ENCODE measurements around the gene KRTAP4-9.
A peak's percentile ranks its signal among the peaks of the same experiment; 100 is the strongest.
"Not testable (repeated sequence)": the region's sequence is repeated elsewhere in the genome, so short reads cannot be mapped to it uniquely, and the experiment has no call there.

Gene KRTAP4-9

GRCh38 chr17:41105347-41105746, at the start of gene KRTAP4-9:
KRTAP4-9 (plus strand) TSS chr17:41105389; CDS start chr17:41105389, 0 bp downstream.
- not testable (repeated sequence) for DNase-seq

DNA sequence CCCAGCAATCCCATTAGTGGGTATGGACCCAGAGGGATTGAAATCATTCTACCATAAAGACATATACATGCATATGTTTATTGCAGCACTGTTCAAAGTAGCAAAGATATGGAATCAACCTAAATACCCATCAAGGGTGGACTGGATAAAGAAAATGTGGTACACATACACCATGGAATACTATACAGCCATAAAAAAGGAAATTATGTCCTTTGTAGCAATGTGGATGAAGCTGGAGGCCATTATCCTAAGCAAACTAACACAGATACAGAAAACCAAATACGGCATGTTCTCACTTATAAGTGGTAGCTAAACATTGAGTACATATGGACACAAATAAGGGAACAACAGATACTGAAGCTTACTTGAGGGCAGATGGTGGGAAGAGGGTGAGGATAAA, 47.6 kb upstream of the KRTAP4-9 start:
- no peak for DNase-seq

GRCh38 chr17:41058741-41059140, 46.4 kb upstream of the KRTAP4-9 start:
- DNase-seq, result no peak

DNA sequence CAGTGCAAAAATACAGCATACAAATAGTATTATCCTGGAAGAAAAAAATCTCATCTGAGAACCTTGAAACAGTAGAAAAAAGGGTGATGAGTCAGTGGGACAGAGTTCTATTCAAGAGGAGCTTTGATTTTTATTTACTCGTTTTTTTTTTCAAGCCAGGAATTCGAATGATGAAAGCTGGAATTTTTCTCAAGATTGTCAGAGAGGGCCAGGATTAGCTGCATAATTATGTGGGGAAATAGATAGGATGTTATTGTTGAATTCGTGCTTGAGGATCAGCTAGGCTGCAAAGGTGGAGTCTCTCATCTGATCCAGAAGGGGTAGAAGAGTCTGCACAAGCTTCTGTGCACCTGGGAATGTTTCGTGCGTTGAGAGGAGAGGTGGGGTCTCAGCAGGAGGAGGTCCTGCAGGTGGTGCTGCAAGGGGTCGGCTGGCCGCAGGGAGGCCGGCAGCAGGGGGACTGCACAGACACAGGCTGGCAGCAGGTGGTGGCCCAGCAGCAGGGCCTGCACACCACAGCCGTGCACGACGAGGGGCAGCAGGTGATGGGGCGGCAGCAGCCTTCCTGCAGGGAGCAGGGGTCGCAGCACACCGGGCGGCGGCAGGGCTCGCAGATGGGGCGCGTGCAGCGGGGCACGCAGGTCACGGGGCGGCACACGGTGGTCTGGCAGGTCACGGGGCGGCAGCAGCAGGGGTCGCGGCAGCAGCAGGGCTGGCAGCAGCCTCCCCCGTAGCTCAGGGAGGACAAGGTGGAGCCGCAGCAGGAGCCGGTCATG, 45.7 kb upstream of the KRTAP4-9 start:
- peak; percentile 47 to 68 for DNase-seq

- DNase-seq, result peak; percentile 70 to 84
Measured at GRCh38 chr17:41060052-41060604, 45.1 kb upstream of the KRTAP4-9 start, which contains the start of gene KRTAP2-3. KRTAP2-3 (minus strand) TSS chr17:41060114; CDS start chr17:41060050, 64 bp downstream.

GRCh38 chr17:41061964-41062363, 43.2 kb upstream of the KRTAP4-9 start:
- DNase-seq, result peak; percentile 60 to 76

DNA sequence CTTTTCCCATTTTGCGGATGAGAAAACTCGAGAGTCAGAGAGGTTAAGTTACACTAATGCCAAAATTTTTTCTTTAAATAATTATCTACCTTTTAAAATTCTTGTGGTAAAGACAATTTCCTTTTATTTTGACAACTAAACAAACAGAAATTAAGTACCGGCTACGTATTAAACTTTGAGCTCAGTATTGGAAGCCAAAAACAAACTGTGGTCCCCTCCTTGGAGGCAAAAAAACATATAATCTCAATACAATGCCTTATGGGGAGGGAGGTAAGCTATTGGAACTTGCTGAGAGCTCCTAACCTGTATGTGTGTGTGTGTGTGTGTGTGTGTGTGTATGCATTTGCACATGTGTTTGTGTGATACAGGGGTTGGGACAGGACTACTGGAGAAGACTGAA, 41.7 kb upstream of the KRTAP4-9 start:
- no peak for DNase-seq

- no peak for DNase-seq
Measured at GRCh38 chr17:41064301-41064700, 40.9 kb upstream of the KRTAP4-9 start.

- not testable (repeated sequence) for DNase-seq
Measured at GRCh38 chr17:41065016-41065689, 40.0 kb upstream of the KRTAP4-9 start.

DNA sequence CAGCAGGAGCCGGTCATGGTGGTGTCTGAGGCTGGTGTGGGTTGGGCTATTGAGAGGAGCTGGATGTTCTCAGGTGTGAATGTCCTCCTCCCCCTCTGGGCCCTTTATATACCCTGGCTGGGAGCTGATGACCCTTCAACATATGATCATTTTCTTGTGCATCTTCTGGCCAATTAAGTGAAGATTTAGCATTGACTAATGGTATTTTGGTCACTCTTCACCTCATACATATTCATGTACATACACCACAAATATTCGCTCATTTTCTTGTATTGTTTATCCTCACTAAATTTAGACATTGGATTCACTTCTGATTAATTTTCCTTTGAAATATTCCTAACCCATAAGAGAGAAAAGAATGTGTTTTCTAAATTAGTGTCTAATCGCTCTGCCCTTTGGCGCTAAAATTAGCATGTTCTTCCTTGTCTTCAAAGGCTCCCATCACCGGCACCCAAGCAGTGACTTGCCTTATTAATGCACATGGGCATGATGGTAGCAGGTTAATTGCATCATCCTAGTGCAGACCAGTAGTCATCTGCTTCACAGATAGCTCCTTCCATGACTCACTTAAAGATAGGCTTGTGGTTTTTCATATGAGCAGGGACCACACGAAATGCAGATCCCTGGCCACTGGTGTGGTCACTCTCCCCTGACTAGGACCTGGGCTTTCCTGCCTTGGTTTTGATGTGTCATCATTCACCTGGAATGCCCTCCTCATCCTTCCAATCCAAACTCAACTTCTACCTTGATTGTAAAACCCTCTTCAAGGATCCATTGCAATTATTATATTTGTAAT, 39.2 kb upstream of the KRTAP4-9 start, which contains the start of gene KRTAP2-4:
TSS of gene KRTAP2-4 (minus strand) at position 51 of the 796 bp plus-strand sequence. CDS start at position 17, 34 bp downstream.
- DNase-seq, result peak in 1 of 2 experiments; percentile 32

- no peak for DNase-seq
Measured at GRCh38 chr17:41067281-41067680, 37.9 kb upstream of the KRTAP4-9 start.

GRCh38 chr17:41069031-41069430, 36.2 kb upstream of the KRTAP4-9 start:
- no peak for DNase-seq

DNA sequence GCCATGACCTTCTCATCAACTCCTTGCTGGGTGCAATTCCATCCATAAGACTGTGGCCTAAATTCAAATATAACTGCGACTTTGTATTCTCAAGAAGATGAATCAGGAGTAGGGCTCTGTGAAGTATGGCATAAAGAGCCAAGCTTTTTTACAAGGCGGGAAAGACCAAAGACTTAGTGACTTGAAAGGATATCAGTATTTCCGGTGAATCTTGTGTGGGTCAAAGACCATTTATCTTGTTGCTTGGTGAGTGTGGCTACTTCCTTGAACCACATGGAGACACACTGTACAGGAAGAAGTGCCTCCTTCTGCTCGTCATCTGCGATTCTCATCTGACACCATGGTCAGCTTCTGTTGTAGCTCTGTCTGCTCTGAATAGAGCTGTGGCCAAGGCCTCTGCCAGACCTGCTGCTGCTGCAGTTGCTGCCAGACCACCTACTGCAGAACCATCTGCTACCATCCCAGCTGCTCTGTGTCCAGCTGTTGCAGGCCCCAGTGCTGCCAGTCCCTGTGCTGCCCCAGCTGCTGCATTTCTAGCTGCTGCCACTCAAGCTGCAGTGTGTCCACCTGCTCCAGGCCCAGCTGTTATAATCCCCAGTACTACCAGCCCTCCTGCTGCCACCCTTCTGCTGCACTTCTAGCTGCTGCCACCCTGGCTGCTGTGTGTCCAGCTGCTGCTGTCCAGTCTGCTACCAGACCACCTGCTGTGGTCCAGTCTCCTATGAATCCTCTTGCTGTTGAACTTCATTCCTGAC, 33.4 kb upstream of the KRTAP4-9 start:
- no peak for DNase-seq

- DNase-seq, result no peak
Measured at GRCh38 chr17:41073676-41074075, 31.5 kb upstream of the KRTAP4-9 start.

- DNase-seq, result no peak
Measured at GRCh38 chr17:41076788-41077187, 28.4 kb upstream of the KRTAP4-9 start.

GRCh38 chr17:41082626-41083025, 22.6 kb upstream of the KRTAP4-9 start:
- DNase-seq, result no peak

DNA sequence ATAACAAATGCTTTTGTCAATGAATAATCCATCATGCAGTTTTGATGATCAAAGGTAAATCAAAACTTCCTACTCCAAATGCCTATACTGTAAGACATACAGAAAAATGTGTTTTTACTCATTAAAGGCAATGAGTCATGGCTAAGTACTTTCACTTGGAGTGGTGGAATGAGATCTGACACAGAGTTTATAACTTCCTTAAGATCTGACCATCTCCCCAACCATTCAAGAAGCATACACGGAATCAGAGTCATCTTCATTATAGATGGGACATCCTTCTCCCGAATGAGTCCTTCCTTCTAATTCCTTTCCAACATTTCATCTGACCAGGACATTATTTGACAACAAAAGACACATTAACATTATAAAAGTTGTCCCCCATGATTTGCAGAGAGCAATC, 21.8 kb upstream of the KRTAP4-9 start:
- peak; percentile 25 to 59 for DNase-seq

DNA sequence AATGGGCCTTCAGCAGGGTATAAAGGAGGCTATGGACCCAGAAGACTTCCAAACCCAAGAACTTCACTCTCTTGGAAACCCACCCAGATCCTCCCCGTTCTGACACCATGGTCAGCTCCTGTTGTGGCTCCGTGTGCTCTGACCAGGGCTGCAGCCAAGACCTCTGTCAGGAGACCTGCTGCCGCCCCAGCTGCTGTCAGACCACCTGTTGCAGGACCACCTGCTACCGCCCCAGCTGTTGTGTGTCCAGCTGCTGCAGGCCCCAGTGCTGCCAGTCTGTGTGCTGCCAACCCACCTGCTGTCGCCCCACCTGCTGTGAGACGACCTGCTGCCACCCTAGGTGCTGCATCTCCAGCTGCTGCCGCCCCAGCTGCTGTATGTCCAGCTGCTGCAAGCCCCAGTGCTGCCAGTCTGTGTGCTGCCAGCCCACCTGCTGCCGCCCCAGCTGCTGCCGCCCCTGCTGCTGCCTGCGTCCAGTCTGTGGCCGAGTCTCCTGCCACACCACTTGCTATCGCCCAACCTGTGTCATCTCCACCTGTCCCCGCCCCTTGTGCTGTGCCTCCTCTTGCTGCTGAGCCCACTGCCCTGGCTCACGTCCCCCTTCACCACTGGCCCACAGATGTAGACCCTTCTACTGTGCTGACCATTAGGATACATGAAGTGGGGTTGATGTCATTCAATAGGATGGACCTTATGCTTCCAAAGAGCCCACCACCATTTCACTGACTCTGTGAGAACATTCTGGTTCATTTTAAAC, 20.9 kb upstream of the KRTAP4-9 start, which contains the start of gene KRTAP4-7:
TSS of gene KRTAP4-7 (plus strand) at position 51 of the 757 bp plus-strand sequence. CDS start at position 108, 57 bp downstream.
- DNase-seq, result not testable (repeated sequence)

DNA sequence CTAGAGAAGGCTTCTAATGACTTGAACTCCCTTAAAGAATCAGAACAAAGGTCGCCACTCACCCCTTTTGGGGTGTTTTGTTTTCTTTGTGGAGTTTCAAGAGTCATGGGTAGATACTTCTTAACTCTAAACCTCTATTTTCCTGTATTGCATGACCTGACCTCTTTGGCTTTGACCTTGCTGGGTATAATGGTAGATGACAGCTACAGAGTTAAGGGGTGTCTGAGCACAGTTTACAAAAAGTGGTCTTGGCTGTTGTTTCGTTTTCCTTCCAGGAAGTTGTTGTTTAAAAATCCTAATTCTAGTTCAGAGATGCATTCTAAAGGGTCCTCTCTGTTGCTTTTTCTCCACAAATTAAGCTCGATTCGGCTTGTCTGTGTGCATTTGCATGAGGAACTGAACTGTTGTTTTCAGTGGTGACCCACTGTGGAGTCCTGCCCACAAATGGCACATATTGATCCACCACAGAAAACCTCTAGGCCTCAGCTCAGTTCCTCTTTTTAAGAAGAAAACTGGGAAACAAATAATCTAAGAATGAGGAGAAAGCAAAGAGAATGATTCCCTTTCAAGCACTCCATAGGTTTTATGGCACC, 16.3 kb upstream of the KRTAP4-9 start:
- not testable (repeated sequence) for DNase-seq

- no peak for DNase-seq
Measured at GRCh38 chr17:41096055-41096454, 9.1 kb upstream of the KRTAP4-9 start.

DNA sequence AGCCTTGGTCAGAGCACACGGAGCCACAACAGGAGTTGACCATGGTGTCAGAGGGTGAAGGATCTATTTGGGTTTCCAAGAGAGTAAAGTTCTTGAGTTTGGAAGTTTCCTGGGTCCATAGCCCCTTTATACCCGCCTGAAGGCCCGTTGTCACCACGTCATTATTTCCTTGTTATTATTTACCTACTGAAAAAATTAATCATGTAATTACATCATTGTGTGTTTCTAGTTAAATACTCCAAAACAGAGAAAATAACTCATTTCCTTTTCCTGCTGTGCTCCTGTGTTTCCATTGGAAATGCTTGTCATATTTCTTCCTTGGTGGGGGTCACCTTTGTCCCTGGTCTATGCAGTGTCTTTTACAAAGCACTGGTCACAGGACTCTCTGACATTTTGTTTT, 7.1 kb upstream of the KRTAP4-9 start, which contains the start of gene KRTAP4-8:
TSS of gene KRTAP4-8 (minus strand) at position 101 of the 400 bp plus-strand sequence. CDS start at position 43, 58 bp downstream.
- DNase-seq, result no peak

Measured in SW 1271 (cell line).